ENCODE results near the gene SMIM23.

SMIM23 gene

DNA sequence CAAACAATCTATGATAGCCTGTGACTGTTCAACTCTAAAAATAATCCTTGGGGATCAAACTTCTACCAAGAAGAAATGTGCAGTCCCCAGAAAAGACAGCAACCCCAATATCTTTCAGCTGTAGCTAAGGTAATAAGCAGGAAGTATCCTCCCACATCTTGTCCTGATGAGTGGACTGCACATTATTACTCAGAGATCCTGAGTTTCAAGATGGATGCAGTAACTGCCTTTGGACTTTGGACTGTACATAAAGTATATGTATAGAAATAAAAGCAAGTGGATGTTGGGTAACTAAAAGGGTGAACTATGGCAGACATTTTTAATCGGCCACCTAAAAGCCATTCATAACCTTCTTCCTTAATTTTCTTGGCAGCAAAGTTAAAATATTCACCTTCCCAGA, 45.1 kb downstream of the SMIM23 start:
- Histone ChIP-seq H3K9ac (no peak overlapping the region), H3K4me3 (IDR thresholded peaks at IDR 0.05; ENCODE audit: insufficient read depth, low read depth, low read length) (no peak overlapping the region), H3K27me3 (ENCODE audit: insufficient read depth, low read depth) (no peaks in the 10 kb centered on the region), H3K36me3 (ENCODE audit: insufficient read depth) (no peaks in the 10 kb centered on the region), H3K4me1 (ENCODE audit: low read depth, poor library complexity, severe bottlenecking) (no peaks in the 10 kb centered on the region), H4K20me1 (ENCODE audit: insufficient read depth) (no peaks in the 10 kb centered on the region), H2AFZ (ENCODE audit: low read depth) (no peak overlapping the region), H3K4me2 (no peak overlapping the region), H3K27ac (no peak overlapping the region), H3K79me2 (ENCODE audit: insufficient read depth, low read depth) (no peaks in the 10 kb centered on the region)
- no peak for TF ChIP-seq CTCF (conservative IDR thresholded peaks at IDR 0.05; ENCODE audit: low read depth, low read length)

- H3K36me3 ChIP-seq (ENCODE audit: insufficient read depth) = no peaks in the 10 kb centered on the region
- H2AFZ ChIP-seq (ENCODE audit: low read depth) = no peak overlapping the region
- H3K27ac ChIP-seq = no peak overlapping the region
- no peaks in the 10 kb centered on the region for H3K27me3 ChIP-seq (ENCODE audit: insufficient read depth, low read depth)
- H3K79me2 ChIP-seq (ENCODE audit: insufficient read depth, low read depth) = no peaks in the 10 kb centered on the region
- no peak overlapping the region for H3K4me2 ChIP-seq
- H3K4me3 ChIP-seq (IDR thresholded peaks at IDR 0.05; ENCODE audit: insufficient read depth, low read depth, low read length) = no peak overlapping the region
- no peak overlapping the region for H3K9ac ChIP-seq
- H4K20me1 ChIP-seq (ENCODE audit: insufficient read depth) = no peaks in the 10 kb centered on the region
- no peaks in the 10 kb centered on the region for H3K4me1 ChIP-seq (ENCODE audit: low read depth, poor library complexity, severe bottlenecking)
- no peak for TF ChIP-seq CTCF (conservative IDR thresholded peaks at IDR 0.05; ENCODE audit: low read depth, low read length)
Measured at GRCh38 chr5:171832775-171833174, 47.2 kb downstream of the SMIM23 start.

- no peaks in the 10 kb centered on the region for H3K4me1 ChIP-seq (ENCODE audit: low read depth, poor library complexity, severe bottlenecking)
- no peak overlapping the region for H3K27ac ChIP-seq
- H2AFZ ChIP-seq (ENCODE audit: low read depth) = no peak overlapping the region
- no peaks in the 10 kb centered on the region for H3K27me3 ChIP-seq (ENCODE audit: insufficient read depth, low read depth)
- H3K9ac ChIP-seq = no peak overlapping the region
- H4K20me1 ChIP-seq (ENCODE audit: insufficient read depth) = no peaks in the 10 kb centered on the region
- TF ChIP-seq CTCF (conservative IDR thresholded peaks at IDR 0.05; ENCODE audit: low read depth, low read length) = no peak
- no peaks in the 10 kb centered on the region for H3K36me3 ChIP-seq (ENCODE audit: insufficient read depth)
- no peaks in the 10 kb centered on the region for H3K79me2 ChIP-seq (ENCODE audit: insufficient read depth, low read depth)
- H3K4me2 ChIP-seq = no peak overlapping the region
- no peak overlapping the region for H3K4me3 ChIP-seq (IDR thresholded peaks at IDR 0.05; ENCODE audit: insufficient read depth, low read depth, low read length)
Measured at GRCh38 chr5:171834461-171834860, 48.8 kb downstream of the SMIM23 start.

GRCh38 chr5:171835066-171835465, 49.4 kb downstream of the SMIM23 start:
- no peak overlapping the region for H2AFZ ChIP-seq (ENCODE audit: low read depth)
- no peaks in the 10 kb centered on the region for H3K79me2 ChIP-seq (ENCODE audit: insufficient read depth, low read depth)
- H3K27me3 ChIP-seq (ENCODE audit: insufficient read depth, low read depth) = no peaks in the 10 kb centered on the region
- TF ChIP-seq CTCF (conservative IDR thresholded peaks at IDR 0.05; ENCODE audit: low read depth, low read length) = no peak
- H3K4me3 ChIP-seq (IDR thresholded peaks at IDR 0.05; ENCODE audit: insufficient read depth, low read depth, low read length) = no peak overlapping the region
- H3K4me1 ChIP-seq (ENCODE audit: low read depth, poor library complexity, severe bottlenecking) = no peaks in the 10 kb centered on the region
- no peaks in the 10 kb centered on the region for H3K36me3 ChIP-seq (ENCODE audit: insufficient read depth)
- H3K27ac ChIP-seq = no peak overlapping the region
- H3K4me2 ChIP-seq = no peak overlapping the region
- no peak overlapping the region for H3K9ac ChIP-seq
- H4K20me1 ChIP-seq (ENCODE audit: insufficient read depth) = no peaks in the 10 kb centered on the region

DNA sequence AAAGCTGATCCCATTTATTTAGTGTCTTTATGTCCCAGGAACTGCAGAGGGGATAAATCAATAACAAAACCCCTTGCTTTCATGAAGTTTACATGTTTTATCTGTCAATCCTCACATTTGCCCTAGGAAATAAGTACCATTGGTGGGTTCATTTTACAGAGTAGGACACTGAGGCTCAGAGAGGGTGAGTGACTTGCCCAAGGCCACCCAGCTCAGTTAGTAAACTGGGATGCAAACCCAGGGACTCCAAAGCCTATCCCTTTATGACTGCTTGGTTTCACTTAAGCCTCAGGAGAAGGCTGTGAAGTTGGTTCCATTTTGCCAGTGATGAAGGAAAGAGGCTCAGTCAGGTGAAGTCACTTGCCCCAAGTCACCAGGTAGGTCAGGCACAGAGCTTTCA, 51.9 kb downstream of the SMIM23 start:
- Histone ChIP-seq H4K20me1 (ENCODE audit: insufficient read depth) (no peaks in the 10 kb centered on the region), H3K4me2 (no peak overlapping the region), H3K9ac (no peak overlapping the region), H3K27ac (no peak overlapping the region), H3K4me3 (IDR thresholded peaks at IDR 0.05; ENCODE audit: insufficient read depth, low read depth, low read length) (no peak overlapping the region), H3K79me2 (ENCODE audit: insufficient read depth, low read depth) (no peaks in the 10 kb centered on the region), H3K36me3 (ENCODE audit: insufficient read depth) (no peaks in the 10 kb centered on the region), H3K27me3 (ENCODE audit: insufficient read depth, low read depth) (no peaks in the 10 kb centered on the region), H2AFZ (ENCODE audit: low read depth) (no peak overlapping the region), H3K4me1 (ENCODE audit: low read depth, poor library complexity, severe bottlenecking) (no peaks in the 10 kb centered on the region)
- TF ChIP-seq CTCF (conservative IDR thresholded peaks at IDR 0.05; ENCODE audit: low read depth, low read length) = no peak
